GM23248 (cell line): ENCODE measurements around the gene MPP3.

Experiments used
- EZH2 ChIP-seq: fragments of 200-600 bp; sonication (generic); IDR thresholded peaks from 2 replicates; pipeline ENCODE4 v1.6.1; 2018; ENCODE audit warnings: antibody characterized with exemption, mild to moderate bottlenecking; ENCODE audit not compliant: insufficient read depth, poor library complexity, severe bottlenecking
- EZH2phosphoT487 ChIP-seq: fragments of 200-600 bp; sonication (generic); IDR thresholded peaks from 2 replicates; pipeline ENCODE4 v1.6.1; 2018; ENCODE audit warnings: antibody characterized with exemption, moderate library complexity, mild to moderate bottlenecking, low read depth; ENCODE audit not compliant: insufficient read depth

DNA sequence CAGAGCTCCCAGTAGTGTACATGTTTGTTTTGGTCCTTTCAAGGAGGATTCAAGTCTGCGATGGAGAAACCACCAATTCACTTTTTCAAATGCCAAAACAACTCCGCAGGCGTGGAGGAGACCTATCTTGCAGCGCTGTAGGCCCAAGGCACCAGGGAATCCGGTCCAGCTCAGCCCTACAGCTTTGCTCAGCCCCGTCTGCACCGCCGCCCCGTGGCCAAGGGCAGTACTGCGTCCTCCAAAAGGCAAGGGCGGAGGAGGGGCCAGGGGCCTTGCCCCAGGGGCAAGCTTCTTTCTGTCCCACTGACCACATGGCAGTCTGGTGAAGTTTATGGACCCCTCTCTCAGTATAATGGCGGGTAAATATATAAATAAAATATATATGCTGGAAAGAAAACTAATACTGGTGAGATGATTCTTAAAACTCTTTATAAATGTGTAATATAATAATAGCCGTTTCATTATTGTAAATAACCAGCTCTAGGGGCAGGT, 13.3 kb upstream of the MPP3 start:
- TF ChIP-seq EZH2 (no peak), EZH2phosphoT487 (no peak)
